NCI-H1930 (cell line): ENCODE data around the gene VPS37C.

Experiments used
- DNase-seq, 2 experiments: peaks; one replicate each; lab custom pipeline; 2025; lab: John Stamatoyannopoulos, UW

VPS37C gene

GRCh38 chr11:61153593-61154095 lies 7.6 kb downstream of the VPS37C start:
- no peak for DNase-seq

DNA sequence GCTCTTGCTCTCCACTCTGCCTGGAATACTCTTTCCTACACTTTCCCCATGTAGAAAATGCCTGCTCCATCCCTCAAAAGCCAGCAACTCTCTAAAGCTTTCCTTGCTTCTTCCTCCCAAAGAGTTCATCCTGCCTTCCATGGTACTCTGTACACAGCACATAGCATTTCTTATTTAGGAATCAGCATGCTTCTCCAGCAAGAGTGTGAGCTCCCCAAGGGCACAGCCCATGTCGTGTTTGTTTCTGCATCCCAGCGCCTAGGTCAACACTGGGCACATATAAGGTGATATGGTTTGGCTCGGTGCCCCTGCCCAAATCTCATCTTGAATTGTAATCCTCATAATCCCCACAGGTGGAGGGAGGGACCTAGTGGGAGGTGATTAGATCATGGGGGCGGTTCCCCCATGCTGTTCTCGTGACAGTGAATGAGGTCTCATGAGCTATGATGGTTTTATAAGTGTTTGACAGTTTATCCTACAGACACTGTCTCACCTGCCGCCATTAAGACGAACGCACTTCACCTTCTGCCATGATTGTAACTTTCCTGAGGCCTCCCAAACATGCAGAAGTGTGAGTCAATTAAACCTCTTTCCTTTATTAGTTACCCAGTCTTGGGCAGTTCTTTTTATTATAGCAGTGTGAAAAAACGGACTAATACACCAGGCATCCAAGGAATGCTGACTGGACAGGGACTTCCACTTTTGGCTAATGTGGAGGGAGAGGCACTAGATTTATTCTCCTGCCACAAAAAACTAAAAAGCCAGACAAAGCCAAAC lies 8.2 kb downstream of the VPS37C start:
- no peak for DNase-seq

- DNase-seq = no peak
These were observed 9.5 kb downstream of the VPS37C start for GRCh38 chr11:61151545-61152252.

DNA sequence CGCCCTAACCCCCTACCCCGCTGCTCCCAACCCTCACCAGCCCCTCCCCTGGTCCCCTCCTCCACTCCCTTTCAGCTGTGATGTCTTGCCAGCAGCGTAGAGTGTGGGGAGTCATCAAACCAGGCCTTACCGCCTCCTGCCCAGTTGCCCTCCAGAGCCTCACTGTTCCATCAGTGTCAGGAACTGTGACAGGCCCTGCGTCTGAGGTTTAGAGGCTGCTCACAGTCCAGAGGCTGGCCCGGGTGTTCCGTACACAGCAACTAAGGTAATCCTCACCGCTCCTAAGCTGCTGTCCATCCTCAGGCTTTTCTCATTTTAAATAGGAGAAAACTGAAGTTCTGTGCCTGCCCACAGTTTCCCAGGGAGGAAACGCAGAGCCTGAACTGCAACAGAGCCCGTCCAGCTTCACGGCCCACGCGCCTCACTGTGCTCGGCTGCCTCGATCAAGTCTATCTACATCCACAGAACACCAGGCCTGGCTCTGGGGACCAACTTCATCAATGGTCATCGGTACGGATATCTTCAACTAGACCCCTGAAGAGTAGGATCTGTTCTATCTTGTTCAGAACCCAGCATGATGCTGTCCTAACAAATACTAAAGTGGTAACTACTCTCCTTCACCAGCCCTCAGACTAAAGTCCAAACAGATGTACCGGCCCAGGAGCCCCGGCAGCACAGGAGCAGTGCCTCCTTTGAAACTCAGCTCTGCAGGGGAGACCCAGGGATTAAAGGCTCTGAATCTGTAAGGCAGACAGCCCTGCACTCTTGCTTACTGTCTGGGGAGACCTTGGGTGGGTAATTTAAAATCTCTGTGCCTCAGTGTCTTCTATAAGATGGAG lies 10.3 kb downstream of the VPS37C start:
- no peak for DNase-seq

DNA sequence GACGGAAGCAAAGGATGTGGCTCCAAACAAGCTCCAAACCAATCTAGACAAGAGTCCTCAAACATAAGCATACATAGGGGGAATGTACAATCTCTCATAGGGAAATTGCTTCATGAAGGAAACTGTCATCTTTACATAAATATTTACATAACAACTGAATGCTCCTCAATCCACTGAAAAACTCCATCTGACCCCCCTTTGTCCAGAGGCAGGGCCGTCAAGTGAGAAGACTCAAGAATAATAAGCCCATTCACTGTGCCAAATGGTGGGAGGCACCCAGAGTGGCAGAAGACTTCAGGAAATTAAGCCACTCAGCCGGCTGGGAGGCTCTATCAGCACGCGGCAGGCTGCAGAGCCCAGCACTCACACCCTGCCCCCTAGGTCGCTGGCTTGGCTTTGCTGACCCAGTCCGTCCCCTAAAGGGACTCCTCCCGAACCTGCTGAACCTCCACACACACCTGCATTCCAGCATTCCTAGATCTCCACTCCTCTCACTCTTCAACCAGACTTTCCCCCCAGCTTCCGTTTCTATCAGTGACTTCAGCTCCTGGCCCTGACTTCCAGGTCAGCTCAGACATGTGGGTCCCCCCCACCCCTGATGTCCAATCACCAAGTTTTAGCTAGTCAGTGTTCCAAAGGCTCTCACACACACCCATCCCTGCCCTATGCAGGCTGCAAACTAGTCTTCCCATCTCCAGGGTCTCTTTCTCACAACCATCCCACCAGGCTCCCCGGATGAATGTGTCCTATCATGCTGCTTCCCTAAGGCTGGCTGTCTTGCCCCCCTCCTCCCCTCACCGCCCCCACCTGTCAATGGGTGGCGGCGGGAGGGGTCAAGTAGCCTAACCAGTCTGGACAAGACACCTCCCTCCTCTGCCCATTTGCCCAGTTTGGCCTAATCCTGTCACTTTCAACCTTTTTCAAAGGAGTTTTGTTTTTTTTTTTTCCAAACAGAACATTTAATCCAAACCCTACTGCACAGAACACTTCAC lies 11.3 kb downstream of the VPS37C start:
- DNase-seq = no peak

- no peak for DNase-seq
These were observed 13.2 kb downstream of the VPS37C start for GRCh38 chr11:61147791-61148620.

DNA sequence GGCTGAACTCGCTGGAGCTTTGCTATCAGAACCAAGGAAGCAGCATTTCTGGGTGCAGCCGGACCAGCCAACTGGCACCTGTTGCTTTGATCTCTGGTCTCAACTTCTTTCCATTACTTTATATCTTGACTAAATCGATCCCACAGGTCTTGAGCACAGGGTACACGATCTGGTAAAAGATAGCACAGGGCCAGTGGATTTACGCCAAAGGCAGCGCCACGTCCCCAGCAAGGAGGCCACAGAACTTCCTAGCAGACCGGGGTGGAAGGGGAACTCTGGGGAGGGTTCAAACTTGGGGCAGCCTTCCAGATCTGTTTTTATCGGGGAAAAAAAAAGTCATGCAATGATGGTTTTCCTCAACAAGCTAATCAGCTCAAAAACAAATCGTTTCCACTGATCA lies 14.0 kb downstream of the VPS37C start:
- DNase-seq = no peak

GRCh38 chr11:61146416-61146815 lies 14.8 kb downstream of the VPS37C start:
- no peak for DNase-seq

DNA sequence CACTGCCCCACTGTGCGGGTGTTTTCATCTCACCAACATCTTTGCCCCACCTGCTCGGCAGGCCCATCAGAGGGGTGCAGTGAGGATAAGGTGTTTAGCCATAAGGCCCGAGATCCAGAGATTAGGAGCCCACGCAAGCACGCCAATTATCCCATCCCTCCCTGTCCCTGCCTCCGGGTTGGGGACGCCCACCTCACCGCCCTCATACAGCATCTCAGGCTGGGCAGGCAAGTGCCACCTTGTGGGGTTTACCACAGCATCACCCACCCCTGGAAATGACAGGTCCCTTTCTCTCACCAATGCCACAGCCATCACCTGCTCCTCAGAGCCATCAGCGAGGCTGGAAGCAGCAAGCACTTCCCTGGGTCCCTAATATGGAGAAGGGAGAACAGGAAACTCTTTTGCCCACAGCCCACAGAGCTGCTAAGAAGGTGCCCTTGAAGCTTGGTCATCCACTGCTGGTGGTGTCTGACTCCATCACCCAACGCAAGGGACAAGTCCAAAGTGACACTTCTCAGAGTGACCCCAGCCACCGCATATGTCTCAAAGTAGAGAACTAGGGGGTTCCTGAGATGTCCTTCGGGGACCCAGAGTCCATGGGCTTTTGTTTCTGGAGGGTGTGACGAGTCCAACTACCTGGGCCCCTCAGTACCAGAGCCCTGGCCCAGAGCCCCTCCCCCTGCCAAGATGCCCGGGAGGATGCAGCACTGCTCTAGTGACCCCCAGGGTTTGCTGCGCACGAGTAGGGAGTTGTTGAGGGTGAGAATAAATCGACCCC lies 15.8 kb downstream of the VPS37C start:
- no peak for DNase-seq

DNA sequence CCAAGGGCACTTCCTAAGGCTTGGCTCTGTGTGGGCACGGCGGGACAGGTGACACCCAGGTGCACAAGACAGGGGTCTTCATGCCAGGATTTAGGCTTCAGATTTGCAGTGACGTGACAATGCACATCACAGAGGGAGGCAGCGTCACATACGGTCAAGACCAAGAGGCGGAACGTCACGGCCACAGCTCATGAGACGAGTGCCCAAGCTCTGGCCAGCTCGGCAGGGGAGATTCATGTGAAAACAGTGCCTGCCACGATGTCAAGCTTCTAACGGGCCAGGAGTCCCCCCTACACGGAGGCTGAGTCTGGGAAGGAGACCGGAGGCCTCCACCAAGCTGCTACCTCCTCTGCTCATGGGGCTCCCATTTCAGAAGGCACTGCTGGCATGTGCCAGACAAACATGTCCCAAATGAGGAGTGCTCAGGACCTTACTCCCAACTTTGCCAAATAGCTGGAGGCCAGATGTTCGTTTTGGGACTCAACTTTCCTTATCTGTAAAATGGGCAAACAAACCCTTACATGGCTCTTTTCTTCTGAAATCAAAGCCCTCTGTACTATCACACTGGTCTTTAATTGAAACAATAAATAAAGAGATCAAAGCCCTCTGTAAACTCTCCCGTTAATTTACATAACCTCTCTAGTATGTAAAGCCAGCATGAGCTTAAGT lies 16.6 kb downstream of the VPS37C start:
- DNase-seq = no peak

DNA sequence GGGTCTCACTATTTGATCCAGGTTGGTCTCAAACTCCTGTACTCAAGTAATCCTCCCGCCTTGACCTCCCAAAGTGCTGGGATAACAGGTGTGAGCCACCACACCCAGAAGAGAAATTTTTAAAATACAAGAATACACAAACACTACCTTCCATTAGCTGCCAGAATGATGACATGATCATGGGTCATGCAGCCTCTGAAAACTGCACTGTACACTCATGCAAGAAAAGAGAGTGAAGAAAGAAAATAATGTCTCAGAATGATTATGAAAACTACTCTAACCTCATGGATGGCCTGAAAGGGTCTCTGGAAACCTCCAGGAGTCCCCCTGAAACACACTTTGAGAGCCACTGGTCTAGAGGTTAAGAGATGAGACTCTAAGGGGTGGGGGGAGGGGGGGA lies 18.8 kb downstream of the VPS37C start:
- DNase-seq = no peak

GRCh38 chr11:61141601-61142028 lies 19.6 kb downstream of the VPS37C start:
- DNase-seq = no peak

DNA sequence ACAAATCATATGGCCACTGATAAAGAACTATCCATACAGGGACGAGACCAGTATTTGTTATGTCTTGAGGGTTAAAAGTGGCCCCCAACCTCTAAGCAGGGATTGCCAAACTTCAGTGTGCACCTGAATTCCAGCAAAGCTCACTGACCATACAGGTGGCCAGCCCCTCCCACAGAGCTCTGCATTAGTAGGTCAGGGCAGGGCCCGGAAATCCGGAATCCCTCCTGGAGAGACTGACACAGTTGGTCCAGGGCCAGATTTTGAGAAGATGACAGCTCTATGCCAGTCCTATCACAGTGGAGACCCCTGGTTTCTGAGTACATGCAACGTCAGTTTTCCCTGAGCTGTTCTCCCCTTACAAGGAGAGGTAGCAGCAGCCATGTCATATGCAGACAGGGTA lies 20.8 kb downstream of the VPS37C start:
- DNase-seq = no peak

DNA sequence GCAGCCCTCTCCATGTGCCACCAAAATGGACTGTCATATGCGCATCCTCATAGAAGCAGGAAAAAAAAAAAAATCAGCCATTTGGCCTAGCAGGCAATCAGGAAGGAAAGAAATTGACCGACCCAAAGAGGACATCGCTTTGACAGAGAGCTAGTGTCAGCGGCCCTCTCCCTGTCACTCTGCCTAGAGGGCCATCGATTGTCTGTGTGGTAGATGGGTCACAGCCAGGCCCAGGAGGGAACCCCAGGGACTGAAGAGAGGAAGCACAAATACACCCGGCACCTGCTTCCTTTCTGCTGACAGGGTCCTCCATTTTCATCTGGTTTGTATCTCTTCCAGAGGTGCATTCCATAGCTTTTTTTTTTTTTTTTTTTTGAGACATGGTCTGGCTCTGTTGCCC lies 21.8 kb downstream of the VPS37C start:
- DNase-seq = no peak

GRCh38 chr11:61138935-61139334 lies 22.3 kb downstream of the VPS37C start:
- DNase-seq = no peak

GRCh38 chr11:61134801-61135257 lies 26.4 kb downstream of the VPS37C start:
- no peak for DNase-seq

DNA sequence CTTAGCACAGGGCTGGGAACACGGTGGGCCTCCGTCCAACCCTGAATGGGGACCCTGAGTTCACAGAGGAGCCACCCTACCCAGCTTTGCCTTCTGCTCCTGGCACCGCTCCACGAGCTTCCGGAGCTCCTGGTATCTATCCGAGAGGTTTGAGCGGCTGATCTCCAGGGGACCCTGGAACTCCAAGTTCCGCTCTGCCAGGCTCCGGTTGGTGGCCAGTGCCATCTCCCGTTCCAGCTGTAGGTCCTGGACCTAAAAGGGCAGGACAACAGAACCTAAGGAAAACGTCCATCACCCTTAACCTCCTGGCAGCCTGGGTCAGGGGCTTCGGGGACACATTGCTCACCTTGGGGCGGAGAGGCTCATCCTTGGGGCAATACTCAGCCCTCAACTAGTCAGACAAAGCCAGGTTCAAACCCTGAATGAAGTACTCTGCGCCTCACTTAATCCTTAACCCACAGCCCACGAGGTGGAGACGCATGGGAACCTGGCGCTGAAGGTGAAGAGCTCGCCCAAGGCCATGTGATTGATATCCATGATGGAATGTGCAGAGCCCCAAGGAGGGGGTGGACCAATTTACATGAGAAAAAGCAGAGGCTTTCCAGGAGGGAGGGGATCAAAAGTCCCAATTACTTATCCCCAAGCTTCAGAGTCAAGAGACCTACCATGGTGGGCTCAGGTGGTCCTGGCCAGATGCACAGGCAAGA lies 27.1 kb downstream of the VPS37C start:
- DNase-seq = no peak

GRCh38 chr11:61133145-61133544 lies 28.1 kb downstream of the VPS37C start:
- DNase-seq = no peak
